GM10266 (cell line): ENCODE results near the gene AGAP1.

ENCODE experiments used
- DNase-seq: peaks from one replicate; pipeline ENCODE4 v3.0.0; 2012; ENCODE audit errors: extremely low spot score
- TF ChIP-seq, protein P1 (sequence below): IDR thresholded peaks from 2 replicates; pipeline ENCODE4 v1.5.1; 2012; ENCODE audit warnings: mild to moderate bottlenecking, low read depth; ENCODE audit not compliant: control insufficient read depth, insufficient read depth; ENCODE audit errors: missing control alignments

The AGAP1 gene

DNA sequence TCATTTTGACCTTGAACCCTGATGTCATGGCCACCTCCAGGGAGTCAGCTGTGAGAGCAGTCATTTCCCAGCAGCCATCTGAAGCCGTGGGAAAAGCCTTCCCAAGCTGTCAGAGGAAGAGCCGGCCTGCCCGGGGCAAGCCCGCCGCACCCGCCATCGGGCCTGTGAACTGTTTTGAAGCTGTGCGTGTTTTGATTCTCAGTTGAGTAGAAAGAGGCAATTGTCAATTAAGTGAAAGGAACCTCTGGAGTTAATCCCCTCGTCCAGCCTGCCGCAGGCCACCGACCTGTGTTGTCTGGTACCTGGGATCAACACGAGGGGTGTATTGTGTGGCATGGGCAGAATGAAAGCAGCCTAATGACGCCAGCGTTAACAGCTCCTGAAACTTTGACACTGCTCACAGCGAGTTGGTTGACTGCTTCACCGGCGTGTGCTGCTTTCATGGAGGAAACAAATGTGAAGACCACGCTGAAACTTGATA is 318.4 kb downstream of the AGAP1 start:
- TF ChIP-seq, protein P1, sequence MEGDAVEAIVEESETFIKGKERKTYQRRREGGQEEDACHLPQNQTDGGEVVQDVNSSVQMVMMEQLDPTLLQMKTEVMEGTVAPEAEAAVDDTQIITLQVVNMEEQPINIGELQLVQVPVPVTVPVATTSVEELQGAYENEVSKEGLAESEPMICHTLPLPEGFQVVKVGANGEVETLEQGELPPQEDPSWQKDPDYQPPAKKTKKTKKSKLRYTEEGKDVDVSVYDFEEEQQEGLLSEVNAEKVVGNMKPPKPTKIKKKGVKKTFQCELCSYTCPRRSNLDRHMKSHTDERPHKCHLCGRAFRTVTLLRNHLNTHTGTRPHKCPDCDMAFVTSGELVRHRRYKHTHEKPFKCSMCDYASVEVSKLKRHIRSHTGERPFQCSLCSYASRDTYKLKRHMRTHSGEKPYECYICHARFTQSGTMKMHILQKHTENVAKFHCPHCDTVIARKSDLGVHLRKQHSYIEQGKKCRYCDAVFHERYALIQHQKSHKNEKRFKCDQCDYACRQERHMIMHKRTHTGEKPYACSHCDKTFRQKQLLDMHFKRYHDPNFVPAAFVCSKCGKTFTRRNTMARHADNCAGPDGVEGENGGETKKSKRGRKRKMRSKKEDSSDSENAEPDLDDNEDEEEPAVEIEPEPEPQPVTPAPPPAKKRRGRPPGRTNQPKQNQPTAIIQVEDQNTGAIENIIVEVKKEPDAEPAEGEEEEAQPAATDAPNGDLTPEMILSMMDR, result no peak
- DNase-seq, result no peak

DNA sequence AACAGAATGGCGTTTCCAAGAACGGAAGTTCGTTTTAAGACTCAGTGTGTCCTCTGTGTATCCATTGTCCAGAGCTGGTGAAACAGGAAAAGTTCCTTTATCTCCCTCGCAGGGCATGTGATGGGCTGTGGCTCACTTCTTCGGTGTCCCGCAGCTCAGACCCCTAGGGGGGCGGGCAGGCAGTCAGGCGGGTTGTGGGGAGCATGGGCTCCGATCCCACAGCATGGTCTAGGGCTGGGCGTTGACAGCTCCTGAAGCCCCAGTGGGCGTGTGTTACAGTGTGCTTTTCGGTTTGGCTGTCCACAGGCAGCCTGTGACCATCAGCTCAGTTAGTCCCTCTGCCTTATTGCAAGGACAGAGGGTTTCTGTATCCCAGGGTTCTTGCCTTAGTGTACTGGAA is 319.6 kb downstream of the AGAP1 start:
- TF ChIP-seq, protein P1, result no peak
- DNase-seq, result no peak

DNA sequence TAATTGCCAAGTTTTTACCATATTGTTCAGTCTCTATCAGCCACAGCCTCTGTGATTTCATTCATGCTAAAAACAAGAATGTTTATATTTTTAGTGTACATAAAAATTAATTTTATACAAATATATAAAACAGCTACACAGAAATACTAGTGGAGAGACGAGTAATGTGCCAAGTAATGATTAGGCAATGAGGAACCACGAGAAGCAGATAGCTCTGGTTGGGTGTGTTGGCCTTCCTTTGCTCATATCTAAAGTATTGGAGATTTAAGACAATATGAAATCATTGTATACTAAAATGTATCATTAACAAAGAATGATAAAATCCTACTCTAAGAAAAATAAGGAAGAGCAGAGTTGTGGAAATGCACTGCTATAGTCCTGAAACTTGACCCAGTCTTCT is 326.7 kb downstream of the AGAP1 start:
- TF ChIP-seq, protein P1, result no peak
- DNase-seq, result no peak

DNA sequence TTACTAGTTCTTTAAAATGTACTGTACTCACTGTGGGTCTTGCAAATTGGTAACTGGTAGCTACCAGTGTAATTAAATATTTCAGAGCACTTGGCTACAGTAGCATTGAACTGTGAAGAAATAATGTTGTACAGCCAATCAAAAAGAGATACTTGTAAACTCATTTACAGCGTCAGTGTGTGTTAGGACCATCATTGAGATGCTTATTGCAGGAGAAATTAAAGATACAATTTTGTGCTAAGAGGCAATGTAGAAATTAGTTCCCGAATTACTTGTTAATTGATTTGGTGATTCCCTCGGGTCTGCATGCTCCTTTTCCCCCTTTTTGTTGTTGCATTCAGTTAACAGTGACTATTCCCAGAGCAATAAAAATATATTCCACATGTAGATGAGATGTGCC is 330.5 kb downstream of the AGAP1 start:
- TF ChIP-seq, protein P1, result no peak
- no peak for DNase-seq

DNA sequence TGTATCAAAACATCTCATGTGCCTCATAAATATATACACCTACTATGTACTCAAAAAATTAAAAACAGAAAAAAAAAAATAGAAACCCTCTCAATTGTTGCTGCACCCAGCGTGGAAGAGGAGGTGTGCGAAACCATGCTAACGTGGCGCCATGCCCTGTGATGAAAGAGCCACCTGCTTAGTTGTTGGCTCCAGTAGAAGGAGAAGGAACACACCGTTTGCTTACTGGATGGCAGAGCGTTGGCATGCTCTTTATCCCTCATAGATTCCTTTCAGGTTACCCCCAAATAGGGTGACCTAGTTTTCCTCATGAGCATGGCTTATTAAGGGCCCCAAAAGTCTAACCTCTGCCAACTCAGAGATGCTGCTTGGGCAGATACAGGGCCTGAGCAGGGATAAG is 332.1 kb downstream of the AGAP1 start:
- TF ChIP-seq, protein P1, result no peak
- DNase-seq, result no peak

DNA sequence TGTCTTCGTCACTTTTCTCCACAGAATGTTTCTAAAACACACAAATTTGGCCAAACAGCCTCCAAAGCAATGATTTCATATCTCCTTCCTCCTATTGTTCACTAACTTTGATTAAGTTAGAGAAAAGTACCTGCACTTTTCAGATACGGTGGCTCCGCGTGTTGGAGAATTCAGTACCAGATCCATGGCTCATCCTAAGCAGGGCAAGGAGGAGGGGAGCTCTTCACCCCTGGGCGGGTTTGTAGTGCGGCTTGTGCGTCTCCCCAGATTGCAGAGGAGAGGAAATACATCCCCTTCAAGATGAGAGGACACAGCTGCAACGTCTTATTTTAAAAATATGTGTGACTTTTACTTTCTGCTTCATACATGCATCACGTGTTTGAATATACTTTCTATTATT is 333.0 kb downstream of the AGAP1 start:
- TF ChIP-seq, protein P1, result no peak
- DNase-seq, result no peak

DNA sequence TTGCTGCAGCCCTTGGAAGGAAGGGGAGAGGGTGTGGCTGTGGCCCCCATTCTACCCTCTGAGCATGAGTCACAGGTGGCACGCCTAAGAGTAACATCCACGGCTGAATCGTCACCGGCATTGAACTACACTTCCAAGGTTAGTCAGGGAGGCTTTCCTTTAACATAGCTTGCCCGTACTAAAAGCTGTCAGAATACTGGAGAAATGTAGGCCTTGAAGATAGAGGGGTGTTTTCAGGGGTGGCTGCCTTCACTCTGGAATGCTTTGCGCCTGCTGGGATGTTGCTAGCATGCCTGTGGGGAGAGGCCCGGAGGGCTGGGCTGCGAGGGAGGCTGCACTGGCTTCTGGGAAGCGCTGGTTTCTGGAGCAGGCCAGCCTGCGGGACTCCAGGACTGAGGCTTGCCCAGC is 333.7 kb downstream of the AGAP1 start:
- no peak for DNase-seq
- TF ChIP-seq, protein P1, result no peak

DNA sequence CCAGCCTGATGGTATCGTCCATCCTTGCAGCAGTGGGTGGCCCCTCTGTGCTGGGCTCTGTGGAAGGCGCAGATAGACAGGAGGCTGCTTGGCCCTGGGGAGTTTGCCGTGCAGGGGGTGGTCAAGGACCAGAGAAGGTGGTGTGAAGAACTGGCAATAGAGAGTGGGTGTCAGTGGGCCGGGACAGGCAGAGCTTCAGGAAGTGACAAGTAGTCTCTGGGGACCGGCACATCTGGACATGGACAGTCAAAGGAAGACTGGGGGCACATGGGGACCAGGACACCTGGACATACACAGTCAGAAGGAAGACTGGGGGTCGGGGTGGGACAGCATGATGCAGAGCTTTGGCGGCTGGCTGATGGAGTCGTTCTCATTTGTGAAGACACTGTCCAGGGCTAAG is 335.9 kb downstream of the AGAP1 start:
- TF ChIP-seq, protein P1, result no peak
- no peak for DNase-seq
